Measurements from ENCODE around the gene ADCY7. TPM values are rescaled to one million over a fixed set of nuclear protein-coding genes. Genes with fewer than 3 reads are reported as not detected.
"Not testable (repeated sequence)": the region's sequence is repeated elsewhere in the genome, so short reads cannot be mapped to it uniquely, and the experiment has no call there.

Gene ADCY7
- polyA plus RNA-seq, 1 experiment = 8.5 TPM

- no peak overlapping the region for H3K4me3 ChIP-seq (ENCODE audit: low read depth, low read length)
- no peaks in the 10 kb centered on the region for H3K27me3 ChIP-seq (ENCODE audit: control insufficient read depth, insufficient read depth, low read length)
- CTCF ChIA-PET = interaction anchor here (0.7 to 4.2 kb wide), 5 partner anchors 13 to 325 kb away, joined by 3 to 28 read pairs (median 5); no protein-coding TSS in a partner anchor
- DNase-seq (ENCODE audit: low read depth, low spot score) = peak; percentile 34
- POLR2A ChIA-PET = no interaction called here
- no peak overlapping the region for H3K27ac ChIP-seq (ENCODE audit: low read depth, low read length)
- TF ChIP-seq, protein P1, sequence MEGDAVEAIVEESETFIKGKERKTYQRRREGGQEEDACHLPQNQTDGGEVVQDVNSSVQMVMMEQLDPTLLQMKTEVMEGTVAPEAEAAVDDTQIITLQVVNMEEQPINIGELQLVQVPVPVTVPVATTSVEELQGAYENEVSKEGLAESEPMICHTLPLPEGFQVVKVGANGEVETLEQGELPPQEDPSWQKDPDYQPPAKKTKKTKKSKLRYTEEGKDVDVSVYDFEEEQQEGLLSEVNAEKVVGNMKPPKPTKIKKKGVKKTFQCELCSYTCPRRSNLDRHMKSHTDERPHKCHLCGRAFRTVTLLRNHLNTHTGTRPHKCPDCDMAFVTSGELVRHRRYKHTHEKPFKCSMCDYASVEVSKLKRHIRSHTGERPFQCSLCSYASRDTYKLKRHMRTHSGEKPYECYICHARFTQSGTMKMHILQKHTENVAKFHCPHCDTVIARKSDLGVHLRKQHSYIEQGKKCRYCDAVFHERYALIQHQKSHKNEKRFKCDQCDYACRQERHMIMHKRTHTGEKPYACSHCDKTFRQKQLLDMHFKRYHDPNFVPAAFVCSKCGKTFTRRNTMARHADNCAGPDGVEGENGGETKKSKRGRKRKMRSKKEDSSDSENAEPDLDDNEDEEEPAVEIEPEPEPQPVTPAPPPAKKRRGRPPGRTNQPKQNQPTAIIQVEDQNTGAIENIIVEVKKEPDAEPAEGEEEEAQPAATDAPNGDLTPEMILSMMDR (IDR thresholded peaks at IDR 0.05; ENCODE audit: low read depth, low read length) = no peak
- H3K9me3 ChIP-seq (ENCODE audit: control insufficient read depth, insufficient read depth, low read length) = no peaks in the 10 kb centered on the region
Observed at GRCh38 chr16:50340578-50340977, 74.2 kb downstream of the ADCY7 start.

DNA sequence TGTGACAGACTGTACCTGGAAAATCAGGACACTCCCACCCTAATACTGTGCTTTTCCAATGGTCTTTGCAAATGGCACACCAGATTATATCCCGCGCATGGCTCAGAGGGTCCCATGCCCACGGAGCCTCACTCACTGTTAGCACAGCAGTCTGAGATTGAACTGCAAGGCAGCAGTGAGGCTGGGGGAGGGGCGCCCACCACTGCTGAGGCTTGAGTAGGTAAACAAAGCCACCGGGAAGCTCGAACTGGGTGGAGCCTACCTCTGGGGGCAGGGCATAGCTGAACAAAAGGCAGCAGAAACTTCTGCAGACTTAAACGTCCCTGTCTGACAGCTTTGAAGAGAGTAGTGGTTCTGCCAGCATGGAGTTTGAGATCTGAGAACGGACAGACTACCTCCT, 77.2 kb downstream of the ADCY7 start:
- CTCF ChIA-PET = interaction anchor here (1.3 kb wide), 1 partner anchor 14 kb away, joined by 3 read pairs; no protein-coding TSS in a partner anchor
- H3K27ac ChIP-seq (ENCODE audit: low read depth, low read length); H3K9me3 ChIP-seq (ENCODE audit: control insufficient read depth, insufficient read depth, low read length); H3K27me3 ChIP-seq (ENCODE audit: control insufficient read depth, insufficient read depth, low read length); DNase-seq (ENCODE audit: low read depth, low spot score); POLR2A ChIA-PET; H3K4me3 ChIP-seq (ENCODE audit: low read depth, low read length): not testable (repeated sequence)

GRCh38 chr16:50345210-50345609, 78.9 kb downstream of the ADCY7 start:
- H3K9me3 ChIP-seq (ENCODE audit: control insufficient read depth, insufficient read depth, low read length); CTCF ChIA-PET; H3K27me3 ChIP-seq (ENCODE audit: control insufficient read depth, insufficient read depth, low read length); H3K27ac ChIP-seq (ENCODE audit: low read depth, low read length); POLR2A ChIA-PET; H3K4me3 ChIP-seq (ENCODE audit: low read depth, low read length); DNase-seq (ENCODE audit: low read depth, low spot score): not testable (repeated sequence)

GRCh38 chr16:50351116-50351515, 84.8 kb downstream of the ADCY7 start:
- H3K27me3 ChIP-seq (ENCODE audit: control insufficient read depth, insufficient read depth, low read length) = no peaks in the 10 kb centered on the region
- H3K9me3 ChIP-seq (ENCODE audit: control insufficient read depth, insufficient read depth, low read length) = no peaks in the 10 kb centered on the region
- ChIA-PET CTCF (interaction anchor here (1.1 to 13.4 kb wide), 4 partner anchors 24 to 326 kb away, joined by 3 to 144 read pairs (median 7); partner anchors contain the start of gene CNEP1R1), POLR2A (no interaction called here)
- TF ChIP-seq, protein P1 (IDR thresholded peaks at IDR 0.05; ENCODE audit: low read depth, low read length) = no peak
- no peak for DNase-seq (ENCODE audit: low read depth, low spot score)
- no peak overlapping the region for H3K4me3 ChIP-seq (ENCODE audit: low read depth, low read length)
- no peak overlapping the region for H3K27ac ChIP-seq (ENCODE audit: low read depth, low read length)

DNA sequence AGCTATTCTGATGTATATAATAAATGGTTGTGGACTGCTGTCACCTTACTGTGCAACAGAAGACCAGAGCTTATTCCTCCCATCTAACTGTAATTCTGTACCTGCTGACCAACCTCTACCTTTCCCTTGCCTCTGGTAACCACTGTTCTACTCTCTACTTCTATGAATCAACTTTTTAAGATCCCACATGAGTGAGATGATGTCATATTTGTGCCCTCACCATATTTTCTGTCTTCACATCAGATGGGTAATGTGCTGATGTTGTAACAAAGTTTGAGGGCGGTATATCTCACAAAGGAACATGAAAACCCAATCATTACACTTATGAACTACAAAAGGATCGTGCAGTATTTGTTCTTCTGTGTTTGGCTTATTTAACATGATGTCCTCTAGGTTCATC, 85.6 kb downstream of the ADCY7 start:
- no peak overlapping the region for H3K4me3 ChIP-seq (ENCODE audit: low read depth, low read length)
- no peak overlapping the region for H3K27ac ChIP-seq (ENCODE audit: low read depth, low read length)
- no peak for DNase-seq (ENCODE audit: low read depth, low spot score)
- ChIA-PET POLR2A (no interaction called here), CTCF (interaction anchor here (0.6 to 13.4 kb wide), 5 partner anchors 25 to 337 kb away, joined by 3 to 144 read pairs (median 7); partner anchors contain the start of gene CNEP1R1)
- no peaks in the 10 kb centered on the region for H3K27me3 ChIP-seq (ENCODE audit: control insufficient read depth, insufficient read depth, low read length)
- no peaks in the 10 kb centered on the region for H3K9me3 ChIP-seq (ENCODE audit: control insufficient read depth, insufficient read depth, low read length)
- TF ChIP-seq, protein P1 (IDR thresholded peaks at IDR 0.05; ENCODE audit: low read depth, low read length) = no peak

DNA sequence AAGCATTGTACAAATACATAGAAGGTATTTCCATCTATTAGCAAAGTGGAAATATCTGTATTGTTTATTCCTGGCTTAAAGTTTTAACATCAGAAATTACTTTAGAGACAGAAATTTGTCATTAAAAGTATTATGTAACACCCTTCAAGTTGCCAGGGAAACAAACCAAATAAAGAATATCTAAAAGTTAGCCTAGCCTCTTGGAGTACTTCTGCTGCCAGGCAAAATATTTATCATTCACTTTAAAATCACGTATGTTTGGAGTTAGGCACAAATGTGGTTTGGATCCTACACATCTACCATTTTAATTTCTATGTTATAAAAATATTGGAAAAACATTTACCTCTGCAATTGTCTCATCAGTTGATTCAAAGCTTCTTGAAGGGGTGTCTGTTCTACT, 87.7 kb downstream of the ADCY7 start:
- Histone ChIP-seq H3K4me3 (ENCODE audit: low read depth, low read length) (no peak overlapping the region), H3K27ac (ENCODE audit: low read depth, low read length) (no peak overlapping the region), H3K9me3 (ENCODE audit: control insufficient read depth, insufficient read depth, low read length) (no peaks in the 10 kb centered on the region), H3K27me3 (ENCODE audit: control insufficient read depth, insufficient read depth, low read length) (no peaks in the 10 kb centered on the region)
- TF ChIP-seq, protein P1 (IDR thresholded peaks at IDR 0.05; ENCODE audit: low read depth, low read length) = no peak
- POLR2A ChIA-PET = no interaction called here
- DNase-seq (ENCODE audit: low read depth, low spot score) = no peak
- CTCF ChIA-PET = interaction anchor here (0.8 to 13.4 kb wide), 42 partner anchors 10 to 452 kb away, joined by 3 to 144 read pairs (median 6); partner anchors contain the start of gene CNEP1R1
